HEK293T (cell line): ENCODE data around the gene PPP1CC.

Source experiments
- BHLHE40 ChIP-seq: fragments of 450-650 bp; IDR thresholded peaks from 2 replicates; pipeline ENCODE4 v1.6.1; 2016; ENCODE audit warnings: mild to moderate bottlenecking, moderate library complexity, borderline replicate concordance
- FOXA1 ChIP-seq: fragments of 450-650 bp; IDR thresholded peaks from 2 replicates; pipeline ENCODE4 v1.6.1; 2016; ENCODE audit warnings: mild to moderate bottlenecking

GRCh38 chr12:110737532-110737931, 5.2 kb downstream of the PPP1CC start:
- TF ChIP-seq FOXA1 (no peak), BHLHE40 (no peak)
